ENCODE data around the gene HDAC2.
"Not testable (repeated sequence)": the region's sequence is repeated elsewhere in the genome, so short reads cannot be mapped to it uniquely, and the experiment has no call there.

Gene HDAC2

GRCh38 chr6:113953346-113953745, 17.6 kb downstream of the HDAC2 start:
- no peaks in the 10 kb centered on the region for H3K4me1 Mint-ChIP-seq (ENCODE audit: low read depth)
- no peak overlapping the region for H3K27ac Mint-ChIP-seq
- no peak overlapping the region for H3K4me3 Mint-ChIP-seq
- H3K9me3 Mint-ChIP-seq: no peaks in the 10 kb centered on the region
- H3K27me3 Mint-ChIP-seq (ENCODE audit: low read depth): no peaks in the 10 kb centered on the region
- peaks cover 16% of the 10 kb centered on the region for H3K36me3 Mint-ChIP-seq (ENCODE audit: low read depth)

DNA sequence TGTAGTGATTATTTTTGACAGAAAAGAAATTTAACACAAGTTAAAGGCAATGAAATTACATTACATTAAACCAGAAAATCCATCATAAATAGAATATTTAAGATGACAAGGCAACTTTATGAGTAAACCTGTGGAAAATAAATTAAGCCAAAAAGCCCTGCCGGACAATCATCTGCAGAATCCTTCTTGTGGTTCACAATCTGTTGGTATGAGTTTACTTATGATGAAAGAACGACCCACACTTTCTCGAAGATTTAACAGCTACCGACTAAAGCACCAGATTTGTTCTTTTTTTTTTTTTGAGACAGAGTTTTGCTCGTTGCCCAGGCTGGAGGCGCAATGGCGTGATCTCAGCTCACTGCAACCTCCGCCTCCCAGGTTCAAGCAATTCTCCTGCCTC, 21.4 kb downstream of the HDAC2 start:
- Mint-ChIP-seq H3K4me3 (no peak overlapping the region), H3K4me1 (ENCODE audit: low read depth) (peaks cover 3% of the 10 kb centered on the region), H3K27ac (no peak overlapping the region), H3K9me3 (no peaks in the 10 kb centered on the region), H3K36me3 (ENCODE audit: low read depth) (peaks cover 14% of the 10 kb centered on the region), H3K27me3 (ENCODE audit: low read depth) (no peaks in the 10 kb centered on the region)

- peaks cover 3% of the 10 kb centered on the region for H3K4me1 Mint-ChIP-seq (ENCODE audit: low read depth)
- no peaks in the 10 kb centered on the region for H3K27me3 Mint-ChIP-seq (ENCODE audit: low read depth)
- peaks cover 37% of the 10 kb centered on the region for H3K36me3 Mint-ChIP-seq (ENCODE audit: low read depth)
- H3K4me3 Mint-ChIP-seq: no peak overlapping the region
- H3K27ac Mint-ChIP-seq: no peak overlapping the region
- H3K9me3 Mint-ChIP-seq: no peaks in the 10 kb centered on the region
These were observed 26.2 kb downstream of the HDAC2 start for GRCh38 chr6:113944701-113945100.

DNA sequence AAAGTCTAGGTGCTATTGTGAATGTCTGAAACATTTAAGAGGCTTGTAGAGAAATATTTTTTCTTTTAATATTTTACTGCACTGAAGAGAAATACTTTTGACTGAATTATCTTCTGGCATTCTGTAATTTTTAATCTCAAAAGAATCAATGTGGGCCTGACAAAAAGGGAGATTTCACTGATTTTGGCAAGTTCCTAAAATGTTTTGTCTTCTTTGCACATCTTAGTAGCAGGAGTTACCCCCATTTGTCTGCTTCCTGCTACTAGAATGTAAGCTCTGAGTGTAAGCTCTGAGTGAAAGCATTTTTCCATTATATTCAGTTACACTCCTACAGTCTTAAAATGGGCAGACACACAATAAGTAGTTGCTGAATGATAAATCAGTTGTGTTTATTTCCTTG, 31.1 kb downstream of the HDAC2 start:
- no peaks in the 10 kb centered on the region for H3K9me3 Mint-ChIP-seq
- no peaks in the 10 kb centered on the region for H3K4me1 Mint-ChIP-seq (ENCODE audit: low read depth)
- H3K4me3 Mint-ChIP-seq: no peak overlapping the region
- H3K27me3 Mint-ChIP-seq (ENCODE audit: low read depth): no peaks in the 10 kb centered on the region
- H3K27ac Mint-ChIP-seq: no peak overlapping the region
- peaks cover 32% of the 10 kb centered on the region for H3K36me3 Mint-ChIP-seq (ENCODE audit: low read depth)

DNA sequence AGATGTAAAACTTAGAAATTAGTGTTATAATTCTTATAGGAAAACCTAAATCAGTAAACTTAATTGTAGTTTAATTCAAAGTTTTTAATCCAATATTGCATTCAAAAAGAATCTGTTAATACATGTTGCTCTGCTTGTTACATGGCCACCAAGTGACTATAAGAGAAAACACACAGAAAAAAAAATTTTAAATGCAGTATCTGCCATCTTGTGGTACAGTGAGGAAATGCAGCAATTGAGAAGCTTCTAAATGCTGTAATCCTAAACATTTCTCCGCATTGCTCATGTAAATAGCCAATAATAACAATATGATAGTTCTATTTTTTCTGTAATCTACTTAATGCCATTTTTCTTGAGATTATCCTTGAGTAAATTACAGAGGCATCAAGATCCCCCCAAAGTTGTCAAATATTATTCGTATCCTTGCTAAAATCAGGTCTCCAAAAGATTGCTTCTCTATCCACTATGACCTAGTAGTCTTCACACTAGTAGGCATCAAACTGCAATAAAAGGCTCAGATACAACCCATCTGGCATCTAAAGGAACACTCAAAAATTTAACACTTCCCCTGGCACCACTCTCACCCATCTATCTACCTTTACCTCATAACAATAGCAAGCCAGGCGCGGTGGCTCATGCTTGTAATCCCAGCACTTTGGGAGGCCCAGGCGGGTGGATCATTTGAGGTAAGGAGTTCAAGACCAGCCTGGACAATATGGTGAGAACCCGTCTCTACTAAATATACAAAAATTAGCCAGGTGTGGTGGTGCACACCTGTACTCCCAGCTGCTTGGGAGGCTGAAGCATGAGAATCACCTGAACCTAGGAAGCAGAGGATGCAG, 34.6 kb downstream of the HDAC2 start:
- no peak overlapping the region for H3K27ac Mint-ChIP-seq
- no peaks in the 10 kb centered on the region for H3K9me3 Mint-ChIP-seq
- H3K4me3 Mint-ChIP-seq: no peak overlapping the region
- H3K4me1 Mint-ChIP-seq (ENCODE audit: low read depth): no peaks in the 10 kb centered on the region
- peaks cover 14% of the 10 kb centered on the region for H3K36me3 Mint-ChIP-seq (ENCODE audit: low read depth)
- no peaks in the 10 kb centered on the region for H3K27me3 Mint-ChIP-seq (ENCODE audit: low read depth)

- Mint-ChIP-seq H3K4me3 (no peak overlapping the region), H3K36me3 (ENCODE audit: low read depth) (peaks cover 9% of the 10 kb centered on the region), H3K9me3 (peaks cover 16% of the 10 kb centered on the region), H3K4me1 (ENCODE audit: low read depth) (no peaks in the 10 kb centered on the region), H3K27ac (no peak overlapping the region), H3K27me3 (ENCODE audit: low read depth) (no peaks in the 10 kb centered on the region)
These were observed 36.8 kb downstream of the HDAC2 start for GRCh38 chr6:113934101-113934500.

GRCh38 chr6:113931907-113932306, 39.0 kb downstream of the HDAC2 start:
- peaks cover 16% of the 10 kb centered on the region for H3K9me3 Mint-ChIP-seq
- H3K4me1 Mint-ChIP-seq (ENCODE audit: low read depth); H3K27me3 Mint-ChIP-seq (ENCODE audit: low read depth); H3K27ac Mint-ChIP-seq; H3K4me3 Mint-ChIP-seq; H3K36me3 Mint-ChIP-seq (ENCODE audit: low read depth): not testable (repeated sequence)

GRCh38 chr6:113930183-113930582, 40.8 kb downstream of the HDAC2 start:
- Mint-ChIP-seq H3K27ac (no peak overlapping the region), H3K4me3 (no peak overlapping the region), H3K36me3 (ENCODE audit: low read depth) (peaks cover 3% of the 10 kb centered on the region), H3K27me3 (ENCODE audit: low read depth) (peaks cover 5% of the 10 kb centered on the region), H3K9me3 (peaks cover 16% of the 10 kb centered on the region), H3K4me1 (ENCODE audit: low read depth) (no peaks in the 10 kb centered on the region)

- Mint-ChIP-seq H3K36me3 (ENCODE audit: low read depth) (peaks cover 2% of the 10 kb centered on the region), H3K9me3 (peaks cover 16% of the 10 kb centered on the region), H3K27me3 (ENCODE audit: low read depth) (peaks cover 5% of the 10 kb centered on the region), H3K4me3 (no peak overlapping the region), H3K4me1 (ENCODE audit: low read depth) (no peaks in the 10 kb centered on the region), H3K27ac (no peak overlapping the region)
These were observed 43.9 kb downstream of the HDAC2 start for GRCh38 chr6:113927001-113927400.

DNA sequence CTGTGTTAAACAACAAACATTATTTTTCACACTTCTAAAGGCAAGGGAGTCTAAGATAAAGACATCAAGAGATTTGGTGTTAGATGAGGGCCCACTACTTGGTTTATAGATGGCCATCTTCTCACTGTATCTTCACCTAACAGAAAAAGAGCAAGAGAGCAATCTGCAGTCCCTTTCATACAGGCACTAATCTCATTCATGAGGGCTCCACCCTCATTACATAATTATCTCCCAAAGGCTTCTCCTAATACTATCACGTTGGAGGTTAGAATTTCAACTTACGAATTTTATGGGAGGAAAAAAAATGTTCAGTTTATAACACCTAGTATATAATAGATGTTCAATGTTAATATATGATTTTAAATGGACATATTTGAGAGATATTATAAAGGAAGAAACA, 45.6 kb downstream of the HDAC2 start:
- H3K4me3 Mint-ChIP-seq: no peak overlapping the region
- H3K9me3 Mint-ChIP-seq: peaks cover 12% of the 10 kb centered on the region
- no peak overlapping the region for H3K27ac Mint-ChIP-seq
- H3K27me3 Mint-ChIP-seq (ENCODE audit: low read depth): peaks cover 5% of the 10 kb centered on the region
- no peaks in the 10 kb centered on the region for H3K36me3 Mint-ChIP-seq (ENCODE audit: low read depth)
- H3K4me1 Mint-ChIP-seq (ENCODE audit: low read depth): no peaks in the 10 kb centered on the region

- H3K36me3 Mint-ChIP-seq (ENCODE audit: low read depth): no peaks in the 10 kb centered on the region
- H3K27ac Mint-ChIP-seq: no peak overlapping the region
- peaks cover 5% of the 10 kb centered on the region for H3K27me3 Mint-ChIP-seq (ENCODE audit: low read depth)
- no peak overlapping the region for H3K4me3 Mint-ChIP-seq
- H3K9me3 Mint-ChIP-seq: peaks cover 1% of the 10 kb centered on the region
- H3K4me1 Mint-ChIP-seq (ENCODE audit: low read depth): no peaks in the 10 kb centered on the region
These were observed 46.6 kb downstream of the HDAC2 start for GRCh38 chr6:113924312-113924723.

- no peaks in the 10 kb centered on the region for H3K9me3 Mint-ChIP-seq
- no peaks in the 10 kb centered on the region for H3K4me1 Mint-ChIP-seq (ENCODE audit: low read depth)
- peaks cover 5% of the 10 kb centered on the region for H3K27me3 Mint-ChIP-seq (ENCODE audit: low read depth)
- H3K36me3 Mint-ChIP-seq (ENCODE audit: low read depth): no peaks in the 10 kb centered on the region
- H3K27ac Mint-ChIP-seq: no peak overlapping the region
- no peak overlapping the region for H3K4me3 Mint-ChIP-seq
These were observed 47.4 kb downstream of the HDAC2 start for GRCh38 chr6:113923526-113923925.

GRCh38 chr6:113921299-113921904, 49.5 kb downstream of the HDAC2 start:
- Mint-ChIP-seq H3K4me3 (no peak overlapping the region), H3K27ac (no peak overlapping the region), H3K9me3 (no peaks in the 10 kb centered on the region), H3K36me3 (ENCODE audit: low read depth) (no peaks in the 10 kb centered on the region), H3K4me1 (ENCODE audit: low read depth) (no peaks in the 10 kb centered on the region), H3K27me3 (ENCODE audit: low read depth) (peaks cover 5% of the 10 kb centered on the region)

- no peaks in the 10 kb centered on the region for H3K9me3 Mint-ChIP-seq
- H3K27me3 Mint-ChIP-seq (ENCODE audit: low read depth): peaks cover 4% of the 10 kb centered on the region
- no peaks in the 10 kb centered on the region for H3K4me1 Mint-ChIP-seq (ENCODE audit: low read depth)
- no peaks in the 10 kb centered on the region for H3K36me3 Mint-ChIP-seq (ENCODE audit: low read depth)
- no peak overlapping the region for H3K4me3 Mint-ChIP-seq
- H3K27ac Mint-ChIP-seq: no peak overlapping the region
These were observed 50.2 kb downstream of the HDAC2 start for GRCh38 chr6:113920663-113921267.

DNA sequence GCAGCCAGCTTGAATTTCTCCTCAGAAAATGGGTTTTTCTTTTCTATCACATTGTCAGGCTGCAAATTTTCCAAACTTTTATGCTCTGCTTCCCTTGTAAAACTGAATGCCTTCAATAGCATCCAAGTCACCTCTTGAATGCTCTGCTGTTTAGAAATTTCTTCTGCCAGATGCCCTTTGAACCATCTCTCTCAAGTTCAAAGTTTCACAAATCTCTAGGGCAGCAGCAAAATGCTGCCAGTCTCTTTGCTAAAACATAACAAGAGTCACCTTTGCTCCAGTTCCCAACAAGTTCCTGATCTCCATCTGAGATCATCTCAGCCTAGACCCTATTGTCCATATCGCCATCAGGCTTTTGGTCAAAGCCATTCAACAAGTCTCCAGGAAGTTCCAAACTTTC, 60.7 kb downstream of the HDAC2 start:
- not testable (repeated sequence) for H3K27ac Mint-ChIP-seq; H3K36me3 Mint-ChIP-seq (ENCODE audit: low read depth); H3K4me3 Mint-ChIP-seq; H3K4me1 Mint-ChIP-seq (ENCODE audit: low read depth); H3K9me3 Mint-ChIP-seq
- peaks cover 11% of the 10 kb centered on the region for H3K27me3 Mint-ChIP-seq (ENCODE audit: low read depth)
